Prostate gland (tissue), 2 donors: ENCODE results near the gene TIGIT. TPM values are rescaled to one million over a fixed set of nuclear protein-coding genes. Genes with fewer than 3 reads are reported as not detected.

Source experiments
- DNase-seq: peaks from one replicate; pipeline ENCODE4 v3.0.0-alpha.2; 2019; ENCODE audit warnings: low spot score
- H3K27ac ChIP-seq, 2 donors: fragments of 200-600 bp; sonication (generic); 2 replicates each; pipeline ENCODE4 v1.5.1; 2017 to 2019
- H3K27me3 ChIP-seq: fragments of 200-600 bp; sonication (generic); replicated peaks from 2 replicates; pipeline ENCODE4 v1.5.1; 2019; ENCODE audit not compliant: insufficient read depth
- H3K36me3 ChIP-seq, 2 donors: fragments of 200-600 bp; sonication (generic); 1 replicate in 1 of 2; 2 replicates in 1 of 2; pipeline versions ENCODE4 v1.5.1 to v1.8.1; 2017 to 2019
- H3K4me1 ChIP-seq: fragments of 200-600 bp; sonication (generic); replicated peaks from 2 replicates; pipeline ENCODE4 v1.5.1; 2019
- H3K4me3 ChIP-seq, 2 donors: fragments of 200-600 bp; sonication (generic); 2 replicates each; pipeline ENCODE4 v1.5.1; 2017 to 2019
- H3K9me3 ChIP-seq: fragments of 200-600 bp; sonication (generic); 2 replicates; pipeline ENCODE4 v1.5.1; 2017
- CTCF ChIP-seq, 4 experiments: fragments of 200-600 bp in 2 of 4; fragments of 450-650 bp in 2 of 4; sonication (generic) in 2 of 4; IDR thresholded peaks; 1 replicate in 3 of 4; 2 replicates in 1 of 4; pipeline ENCODE4 v1.5.1; 2016 to 2019; ENCODE audit warnings: antibody characterized with exemption in 4 of 4, mild to moderate bottlenecking in 2 of 4, moderate library complexity in 2 of 4
- POLR2A ChIP-seq: fragments of 450-650 bp; IDR thresholded peaks from one replicate; pipeline ENCODE4 v1.6.1; 2016; ENCODE audit warnings: antibody characterized with exemption, mild to moderate bottlenecking
- POLR2AphosphoS5 ChIP-seq: sonication (generic); formaldehyde crosslinking; IDR thresholded peaks from one replicate; pipeline ENCODE4 v1.6.1; 2017; ENCODE audit warnings: antibody characterized with exemption
- WGBS: methylation state at CpG from one replicate; pipeline ENCODE4 v1.1.5; 2018; 5-methylcytosine and 5-hydroxymethylcytosine counted together
- intact Hi-C: fragments of 100-400 bp; cut with DNase I; formaldehyde crosslinking; loops from one replicate; pipeline ENCODE4 v1.14.2; 2022
- total RNA-seq, 2 donors: library from RNA; depleted of rRNA; stranded (reverse); fragments of >200 nt; gene quantifications; one replicate each; pipeline ENCODE4 v1.1.0, GENCODE V29; 2016

The TIGIT gene
- total RNA-seq, 2 donors from 2014 or later, result 0.40 TPM; not detected in 1

GRCh38 chr3:114285648-114286230 is 8.1 kb upstream of the TIGIT start:
- H3K27ac ChIP-seq, result no peak overlapping the region
- no peak overlapping the region for H3K4me3 ChIP-seq
- TF ChIP-seq CTCF (IDR thresholded peaks at IDR 0.05) (no peak), POLR2A (no peak), POLR2AphosphoS5 (no peak)
- no peaks in the 10 kb centered on the region for H3K36me3 ChIP-seq
- intact Hi-C loops, result no loop called here
- H3K27me3 ChIP-seq, result no peaks in the 10 kb centered on the region
- no peaks in the 10 kb centered on the region for H3K4me1 ChIP-seq
- 88% methylated on average over 3 of the region's 3 CpGs for WGBS
- no peaks in the 10 kb centered on the region for H3K9me3 ChIP-seq
- DNase-seq, result no peak

- 92% methylated on average over 2 of the region's 2 CpGs for WGBS
- TF ChIP-seq POLR2AphosphoS5 (no peak), CTCF (IDR thresholded peaks at IDR 0.05) (no peak), POLR2A (no peak)
- Histone ChIP-seq H3K36me3 (no peaks in the 10 kb centered on the region), H3K4me1 (no peaks in the 10 kb centered on the region), H3K27me3 (no peaks in the 10 kb centered on the region), H3K9me3 (no peaks in the 10 kb centered on the region), H3K4me3 (no peak overlapping the region), H3K27ac (no peak overlapping the region)
- DNase-seq, result no peak
- intact Hi-C loops, result no loop called here
Measured at GRCh38 chr3:114286266-114286665, 7.6 kb upstream of the TIGIT start.

- Histone ChIP-seq H3K4me1 (no peaks in the 10 kb centered on the region), H3K9me3 (no peaks in the 10 kb centered on the region), H3K27ac (no peak overlapping the region), H3K4me3 (no peak overlapping the region), H3K27me3 (no peaks in the 10 kb centered on the region), H3K36me3 (no peaks in the 10 kb centered on the region)
- intact Hi-C loops, result no loop called here
- TF ChIP-seq CTCF (IDR thresholded peaks at IDR 0.05) (peak; percentile 54 to 80 (median 56)), POLR2AphosphoS5 (no peak)
- peak; percentile 9 for DNase-seq
- WGBS, result 55% methylated on average over 23 of the region's 23 CpGs
Measured at GRCh38 chr3:114290911-114291901, 2.6 kb upstream of the TIGIT start.

- TF ChIP-seq POLR2A, result no peak
- no peak for TF ChIP-seq POLR2AphosphoS5
- no peak for TF ChIP-seq CTCF (IDR thresholded peaks at IDR 0.05)
- DNase-seq, result no peak
- no peak overlapping the region for H3K4me3 ChIP-seq
- H3K36me3 ChIP-seq, result no peaks in the 10 kb centered on the region
- intact Hi-C loops, result no loop called here
- H3K9me3 ChIP-seq, result no peaks in the 10 kb centered on the region
- H3K27ac ChIP-seq, result no peak overlapping the region
- WGBS, result 73% methylated on average over 6 of the region's 6 CpGs
- no peaks in the 10 kb centered on the region for H3K27me3 ChIP-seq
- H3K4me1 ChIP-seq, result no peaks in the 10 kb centered on the region
Measured at GRCh38 chr3:114294940-114295480, 1.2 kb downstream of the TIGIT start.
